A549 (cell line): ENCODE measurements around the gene NREP. TPM values are rescaled to one million over a fixed set of nuclear protein-coding genes. Genes with fewer than 3 reads are reported as not detected.

ENCODE experiments used
- ATAC-seq, 2 experiments: fragments of 200-7000 bp in 1 of 2; fragments of >200 bp in 1 of 2; cut with Nextera tagmentation in 1 of 2; cut with Tn5 transposase in 1 of 2; 3 replicates each; pipeline versions ENCODE4 v1.8.0 to v1.9.1; 2018 to 2020; ENCODE audit warnings: mild to moderate bottlenecking in 1 of 2, moderate library complexity in 1 of 2
- CTCF ChIA-PET: fragments of 300-600 bp; sonication (Branson Sonifier 250); formaldehyde crosslinking; extraction: SDS; loops from one replicate; lab custom pipeline; 2021; ENCODE audit warnings: antibody characterized with exemption, inconsistent platforms; lab: Yijun Ruan, JAX
- POLR2A ChIA-PET: fragments of 350-600 bp; formaldehyde crosslinking; extraction: SDS; loops from one replicate; lab custom pipeline; 2021; ENCODE audit warnings: antibody characterized with exemption, inconsistent platforms; lab: Yijun Ruan, JAX
- DNase-seq, 2 experiments: peaks; one replicate each; pipeline versions ENCODE4 v3.0.0 to v3.0.0-alpha.2; 2011 to 2016; ENCODE audit warnings: low read depth in 1 of 2, low spot score in 1 of 2
- FAIRE-seq: peaks from 2 replicates; lab custom pipeline; 2011; peaks lifted over from hg19 to GRCh38; lab: Jason Lieb, UNC
- H3K27ac ChIP-seq, 2 experiments: fragments of >200 bp; sonication (Bioruptor Twin); formaldehyde crosslinking; 3 replicates each; pipeline ENCODE4 v1.5.1; 2016 to 2017
- H3K4me1 ChIP-seq: fragments of >200 bp; sonication (Bioruptor Twin); formaldehyde crosslinking; 3 replicates; pipeline ENCODE4 v1.6.1; 2016
- H3K4me2 ChIP-seq: fragments of >200 bp; sonication (Bioruptor Twin); formaldehyde crosslinking; 3 replicates; pipeline ENCODE4 v1.6.1; 2016
- H3K4me3 ChIP-seq: fragments of >200 bp; sonication (Bioruptor Twin); formaldehyde crosslinking; 3 replicates; pipeline ENCODE4 v1.5.1; 2016
- H3K9me3 ChIP-seq: fragments of >200 bp; sonication (Bioruptor Twin); formaldehyde crosslinking; 3 replicates; pipeline ENCODE4 v1.6.1; 2016
- CEBPB ChIP-seq, 2 experiments: fragments of >200 bp in 1 of 2; sonication (Bioruptor Twin) in 1 of 2; formaldehyde crosslinking in 1 of 2; IDR thresholded peaks; 2 replicates each; pipeline ENCODE4 v1.6.1; 2012 to 2016
- CHD2 ChIP-seq: fragments of 150-350 bp; IDR thresholded peaks from 2 replicates; pipeline ENCODE4 v1.6.1; 2014; ENCODE audit warnings: low read length; ENCODE audit not compliant: partially characterized antibody
- EHMT2 ChIP-seq: fragments of 200-600 bp; sonication (generic); IDR thresholded peaks from 2 replicates; pipeline ENCODE4 v1.6.1; 2016; ENCODE audit warnings: antibody characterized with exemption, low read depth, mild to moderate bottlenecking, moderate library complexity
- FOSB ChIP-seq: fragments of 250-450 bp; sonication (Bioruptor Pico); IDR thresholded peaks from 2 replicates; pipeline ENCODE4 v1.5.0; 2020; ENCODE audit warnings: mild to moderate bottlenecking, moderate library complexity
- FOSL2 ChIP-seq, 2 experiments: fragments of 450-650 bp in 1 of 2; fragments of >200 bp in 1 of 2; sonication (Bioruptor Twin) in 1 of 2; formaldehyde crosslinking; IDR thresholded peaks; 2 replicates each; pipeline versions ENCODE4 v1.5.0 to v1.6.1; 2016 to 2020; ENCODE audit warnings: mild to moderate bottlenecking in 1 of 2, moderate library complexity in 1 of 2
- HOXA7 ChIP-seq: fragments of 250-450 bp; sonication (Bioruptor Pico); IDR thresholded peaks from 2 replicates; pipeline ENCODE4 v1.5.0; 2020; ENCODE audit warnings: mild to moderate bottlenecking, moderate library complexity
- HOXB5 ChIP-seq: fragments of 250-450 bp; sonication (Bioruptor Pico); IDR thresholded peaks from 2 replicates; pipeline ENCODE4 v1.5.0; 2020; ENCODE audit warnings: mild to moderate bottlenecking, moderate library complexity
- KDM1A ChIP-seq: fragments of 200-600 bp; sonication (generic); IDR thresholded peaks from 2 replicates; pipeline ENCODE4 v1.6.1; 2016; ENCODE audit warnings: low read depth, mild to moderate bottlenecking
- MYC ChIP-seq: IDR thresholded peaks from 2 replicates; pipeline ENCODE4 v1.6.1; 2012; ENCODE audit warnings: mild to moderate bottlenecking, inconsistent platforms, low read length, improper control_type of control experiment, borderline replicate concordance
- NPAS2 ChIP-seq: fragments of 250-450 bp; sonication (Bioruptor Pico); IDR thresholded peaks from 2 replicates; pipeline ENCODE4 v1.8.0; 2022; ENCODE audit warnings: mild to moderate bottlenecking, moderate library complexity, borderline replicate concordance
- POLR2A ChIP-seq: IDR thresholded peaks from 2 replicates; pipeline ENCODE4 v1.6.1; 2012; ENCODE audit warnings: mild to moderate bottlenecking, low read length
- POLR2AphosphoS2 ChIP-seq: conservative IDR thresholded peaks from 2 replicates; pipeline ENCODE4 v1.6.1; 2012; ENCODE audit warnings: low read length, improper control_type of control experiment, inconsistent platforms
- RFX5 ChIP-seq: fragments of 450-650 bp; IDR thresholded peaks from 2 replicates; pipeline ENCODE4 v1.7.1; 2014; ENCODE audit warnings: antibody characterized with exemption, mild to moderate bottlenecking, moderate library complexity
- SREBF2 ChIP-seq: fragments of 450-650 bp; IDR thresholded peaks from 2 replicates; pipeline ENCODE4 v1.6.1; 2014; ENCODE audit warnings: mild to moderate bottlenecking, moderate library complexity
- TP53 ChIP-seq: fragments of 250-450 bp; sonication (Bioruptor Pico); IDR thresholded peaks from 2 replicates; pipeline ENCODE4 v1.5.0; 2021; ENCODE audit warnings: mild to moderate bottlenecking, moderate library complexity
- ZSCAN20 ChIP-seq: fragments of 250-450 bp; sonication (Bioruptor Pico); IDR thresholded peaks from 2 replicates; pipeline ENCODE4 v1.8.0; 2022; ENCODE audit warnings: mild to moderate bottlenecking, moderate library complexity
- WGBS: methylation state at CpG from one replicate; pipeline ENCODE4 v1.1.6; 2017; ENCODE audit errors: missing lambda C conversion rate; 5-methylcytosine and 5-hydroxymethylcytosine counted together
- polyA plus RNA-seq, 4 experiments: library from polyadenylated mRNA; depleted of rRNA in 3 of 4; stranded (reverse); fragments of >200 nt; fragmentation: RNase III in 1 of 4; extraction: RNeasy Plus Mini Kit Qiagen cat#74134 plus additional on column Dnase treatment in 1 of 4; gene quantifications; 2 replicates in 3 of 4; 3 replicates in 1 of 4; pipeline ENCODE4 v1.2.3, GENCODE V29; 2011 to 2017
- TF ChIP-seq, protein P1 (sequence below): fragments of >200 bp; sonication (Bioruptor Twin); formaldehyde crosslinking; IDR thresholded peaks from 3 replicates; pipeline ENCODE4 v1.5.1; 2016
- TF ChIP-seq, protein P2 (sequence below): IDR thresholded peaks from 2 replicates; pipeline ENCODE4 v1.6.1; 2012
- TF ChIP-seq, protein P3 (sequence below): fragments of 150-350 bp; IDR thresholded peaks from 2 replicates; pipeline ENCODE4 v1.6.1; 2014; ENCODE audit warnings: low read depth, mild to moderate bottlenecking, low read length
- TF ChIP-seq, protein P4 (sequence below): IDR thresholded peaks from 2 replicates; pipeline ENCODE4 v1.6.1; 2012; ENCODE audit warnings: low read depth, borderline replicate concordance
- TF ChIP-seq, protein P5 (sequence below): fragments of 450-650 bp; IDR thresholded peaks from 2 replicates; pipeline ENCODE4 v1.6.1; 2014; ENCODE audit warnings: antibody characterized with exemption
- TF ChIP-seq, protein P6 (sequence below): fragments of 250-450 bp; sonication (Bioruptor Pico); IDR thresholded peaks from 2 replicates; pipeline ENCODE4 v1.5.0; 2021; ENCODE audit warnings: mild to moderate bottlenecking, moderate library complexity, borderline replicate concordance

The NREP gene
- polyA plus RNA-seq, 2 of the 4 experiments (the other 2 are of a cell fraction), result 8.7 to 28.1 TPM

DNA sequence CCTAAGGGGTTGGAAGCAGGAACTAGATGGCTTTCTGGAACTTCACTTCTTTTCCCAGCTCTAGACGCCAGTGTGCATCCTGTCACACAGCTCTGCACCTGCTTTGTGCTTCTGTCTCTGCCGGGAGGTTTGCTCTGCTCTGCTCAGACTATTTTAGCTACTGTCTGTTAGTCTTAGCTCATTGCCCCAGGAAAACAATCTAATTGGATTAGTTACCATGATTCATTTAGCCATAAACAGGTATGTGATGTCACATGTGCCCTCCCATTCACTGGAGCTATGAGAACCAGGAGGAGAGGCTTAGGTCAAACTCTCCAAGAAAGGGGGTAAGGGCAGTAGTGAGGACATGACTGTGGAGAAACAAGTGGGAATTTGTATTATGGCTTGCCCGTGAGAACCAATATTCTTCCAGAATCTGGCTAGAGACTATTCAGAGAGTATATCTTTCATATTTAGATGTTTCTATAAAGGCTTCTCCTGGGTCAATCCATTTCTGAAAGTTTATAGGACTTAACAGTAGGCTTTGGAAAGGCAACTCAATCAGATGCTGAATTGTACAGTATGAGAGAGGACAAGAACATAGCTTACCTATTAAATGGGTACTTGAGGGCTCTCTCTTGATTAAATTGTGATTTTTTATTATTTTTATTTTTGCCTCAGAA is 22.4 kb upstream of the NREP start (continued):
- TF ChIP-seq, protein P1, sequence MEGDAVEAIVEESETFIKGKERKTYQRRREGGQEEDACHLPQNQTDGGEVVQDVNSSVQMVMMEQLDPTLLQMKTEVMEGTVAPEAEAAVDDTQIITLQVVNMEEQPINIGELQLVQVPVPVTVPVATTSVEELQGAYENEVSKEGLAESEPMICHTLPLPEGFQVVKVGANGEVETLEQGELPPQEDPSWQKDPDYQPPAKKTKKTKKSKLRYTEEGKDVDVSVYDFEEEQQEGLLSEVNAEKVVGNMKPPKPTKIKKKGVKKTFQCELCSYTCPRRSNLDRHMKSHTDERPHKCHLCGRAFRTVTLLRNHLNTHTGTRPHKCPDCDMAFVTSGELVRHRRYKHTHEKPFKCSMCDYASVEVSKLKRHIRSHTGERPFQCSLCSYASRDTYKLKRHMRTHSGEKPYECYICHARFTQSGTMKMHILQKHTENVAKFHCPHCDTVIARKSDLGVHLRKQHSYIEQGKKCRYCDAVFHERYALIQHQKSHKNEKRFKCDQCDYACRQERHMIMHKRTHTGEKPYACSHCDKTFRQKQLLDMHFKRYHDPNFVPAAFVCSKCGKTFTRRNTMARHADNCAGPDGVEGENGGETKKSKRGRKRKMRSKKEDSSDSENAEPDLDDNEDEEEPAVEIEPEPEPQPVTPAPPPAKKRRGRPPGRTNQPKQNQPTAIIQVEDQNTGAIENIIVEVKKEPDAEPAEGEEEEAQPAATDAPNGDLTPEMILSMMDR, result no peak
- no peak for TF ChIP-seq ZSCAN20 (CRISPR knock-in tag)
- TF ChIP-seq, protein P2, sequence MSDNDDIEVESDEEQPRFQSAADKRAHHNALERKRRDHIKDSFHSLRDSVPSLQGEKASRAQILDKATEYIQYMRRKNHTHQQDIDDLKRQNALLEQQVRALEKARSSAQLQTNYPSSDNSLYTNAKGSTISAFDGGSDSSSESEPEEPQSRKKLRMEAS, result no peak
- no peak for TF ChIP-seq CEBPB (IDR thresholded peaks at IDR 0.05)
- TF ChIP-seq, protein P3, sequence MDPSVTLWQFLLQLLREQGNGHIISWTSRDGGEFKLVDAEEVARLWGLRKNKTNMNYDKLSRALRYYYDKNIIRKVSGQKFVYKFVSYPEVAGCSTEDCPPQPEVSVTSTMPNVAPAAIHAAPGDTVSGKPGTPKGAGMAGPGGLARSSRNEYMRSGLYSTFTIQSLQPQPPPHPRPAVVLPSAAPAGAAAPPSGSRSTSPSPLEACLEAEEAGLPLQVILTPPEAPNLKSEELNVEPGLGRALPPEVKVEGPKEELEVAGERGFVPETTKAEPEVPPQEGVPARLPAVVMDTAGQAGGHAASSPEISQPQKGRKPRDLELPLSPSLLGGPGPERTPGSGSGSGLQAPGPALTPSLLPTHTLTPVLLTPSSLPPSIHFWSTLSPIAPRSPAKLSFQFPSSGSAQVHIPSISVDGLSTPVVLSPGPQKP, result no peak
- TF ChIP-seq POLR2AphosphoS2, result no peak
- no peak for TF ChIP-seq KDM1A
- no peak for TF ChIP-seq POLR2A
- no peak for TF ChIP-seq EHMT2
- no peak for TF ChIP-seq NPAS2 (CRISPR knock-in tag)

DNA sequence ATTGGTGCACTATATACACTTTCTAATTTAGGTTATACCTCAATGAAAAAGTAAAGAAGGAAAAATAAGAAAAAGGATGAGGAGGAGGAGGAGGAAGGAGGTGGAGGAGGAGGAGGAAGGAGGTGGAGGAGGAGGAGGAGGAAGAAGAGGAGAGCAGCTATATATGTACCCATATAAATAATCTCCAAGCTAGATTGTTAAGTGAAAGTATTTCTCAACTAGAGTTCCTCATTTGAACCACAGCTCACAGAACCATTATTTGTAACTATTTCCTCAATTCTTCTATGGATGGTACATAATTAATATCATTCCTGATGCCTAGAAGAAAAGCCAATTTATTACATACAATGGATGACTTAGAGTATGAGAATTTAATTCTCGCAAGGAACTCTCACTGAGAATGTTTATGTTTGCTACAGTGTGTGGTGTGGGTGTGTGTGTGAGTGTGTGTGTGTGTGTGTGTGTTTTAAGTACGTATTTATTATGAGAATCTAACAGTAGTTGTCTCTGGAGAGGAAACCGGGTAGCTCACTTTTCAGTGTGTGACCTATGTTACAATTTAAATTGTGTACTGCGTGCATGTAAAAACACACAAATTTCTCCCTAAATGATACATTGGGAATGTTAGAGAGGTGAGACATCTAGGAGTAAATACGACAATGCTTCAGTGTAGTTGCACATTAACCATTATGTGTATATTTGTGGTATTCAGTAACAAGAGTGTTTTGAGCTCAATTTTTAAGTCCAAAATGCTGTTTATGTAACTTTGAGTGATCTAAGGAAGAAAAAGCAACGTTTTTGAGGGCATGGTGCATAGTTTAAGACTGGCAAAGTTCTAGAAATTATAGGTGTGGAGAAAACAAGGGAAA is 20.2 kb upstream of the NREP start:
- Histone ChIP-seq H3K4me1 (peaks cover 7% of the 10 kb centered on the region; the same call in 2 of the 3 replicates), H3K4me2 (peak overlapping the region; percentile 22; the same call in 2 of the 3 replicates), H3K4me3 (no peak overlapping the region), H3K27ac (no peak overlapping the region), H3K9me3 (no peaks in the 10 kb centered on the region)
- FAIRE-seq (no peak), ATAC-seq (no peak), DNase-seq (no peak)
- TF ChIP-seq, protein P1, result no peak
- no peak for TF ChIP-seq HOXA7 (CRISPR knock-in tag)
- TF ChIP-seq CHD2, result no peak
- TF ChIP-seq, protein P4, sequence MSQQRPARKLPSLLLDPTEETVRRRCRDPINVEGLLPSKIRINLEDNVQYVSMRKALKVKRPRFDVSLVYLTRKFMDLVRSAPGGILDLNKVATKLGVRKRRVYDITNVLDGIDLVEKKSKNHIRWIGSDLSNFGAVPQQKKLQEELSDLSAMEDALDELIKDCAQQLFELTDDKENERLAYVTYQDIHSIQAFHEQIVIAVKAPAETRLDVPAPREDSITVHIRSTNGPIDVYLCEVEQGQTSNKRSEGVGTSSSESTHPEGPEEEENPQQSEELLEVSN, result no peak
- TF ChIP-seq FOSL2 (IDR thresholded peaks at IDR 0.05), result no peak
- no peak for TF ChIP-seq FOSL2 (CRISPR knock-in tag; IDR thresholded peaks at IDR 0.05)
- TF ChIP-seq FOSB (CRISPR knock-in tag), result no peak
- TF ChIP-seq, protein P5, sequence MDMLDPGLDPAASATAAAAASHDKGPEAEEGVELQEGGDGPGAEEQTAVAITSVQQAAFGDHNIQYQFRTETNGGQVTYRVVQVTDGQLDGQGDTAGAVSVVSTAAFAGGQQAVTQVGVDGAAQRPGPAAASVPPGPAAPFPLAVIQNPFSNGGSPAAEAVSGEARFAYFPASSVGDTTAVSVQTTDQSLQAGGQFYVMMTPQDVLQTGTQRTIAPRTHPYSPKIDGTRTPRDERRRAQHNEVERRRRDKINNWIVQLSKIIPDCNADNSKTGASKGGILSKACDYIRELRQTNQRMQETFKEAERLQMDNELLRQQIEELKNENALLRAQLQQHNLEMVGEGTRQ, result no peak
- TF ChIP-seq RFX5, result no peak
- TF ChIP-seq ZSCAN20 (CRISPR knock-in tag), result no peak
- TF ChIP-seq NPAS2 (CRISPR knock-in tag), result no peak
- no peak for TF ChIP-seq HOXB5
- no peak for TF ChIP-seq TP53
- no peak for TF ChIP-seq SREBF2
- TF ChIP-seq, protein P2, result no peak
- TF ChIP-seq MYC, result no peak
- TF ChIP-seq CEBPB (IDR thresholded peaks at IDR 0.05), result no peak
- TF ChIP-seq, protein P6, sequence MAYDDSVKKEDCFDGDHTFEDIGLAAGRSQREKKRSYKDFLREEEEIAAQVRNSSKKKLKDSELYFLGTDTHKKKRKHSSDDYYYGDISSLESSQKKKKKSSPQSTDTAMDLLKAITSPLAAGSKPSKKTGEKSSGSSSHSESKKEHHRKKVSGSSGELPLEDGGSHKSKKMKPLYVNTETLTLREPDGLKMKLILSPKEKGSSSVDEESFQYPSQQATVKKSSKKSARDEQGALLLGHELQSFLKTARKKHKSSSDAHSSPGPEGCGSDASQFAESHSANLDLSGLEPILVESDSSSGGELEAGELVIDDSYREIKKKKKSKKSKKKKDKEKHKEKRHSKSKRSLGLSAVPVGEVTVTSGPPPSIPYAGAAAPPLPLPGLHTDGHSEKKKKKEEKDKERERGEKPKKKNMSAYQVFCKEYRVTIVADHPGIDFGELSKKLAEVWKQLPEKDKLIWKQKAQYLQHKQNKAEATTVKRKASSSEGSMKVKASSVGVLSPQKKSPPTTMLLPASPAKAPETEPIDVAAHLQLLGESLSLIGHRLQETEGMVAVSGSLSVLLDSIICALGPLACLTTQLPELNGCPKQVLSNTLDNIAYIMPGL, result no peak
- POLR2A ChIA-PET, result interaction anchor here (1.5 kb wide), 1 partner anchor 19 kb away, joined by 4 read pairs; no protein-coding TSS in a partner anchor
- CTCF ChIA-PET, result no interaction called here
- 16% methylated on average over 6 of the region's 6 CpGs for WGBS
